ENCODE measurements around the gene CLN5. TPM values are rescaled to one million over a fixed set of nuclear protein-coding genes. Genes with fewer than 3 reads are reported as not detected.

Gene CLN5
- polyA plus RNA-seq, 1 donor from 2014 or later = 25.9 TPM

- Histone ChIP-seq H3K79me2 (replicated peaks; ENCODE audit: insufficient read depth, low read length) (peaks cover 70% of the 10 kb centered on the region), H3K27me3 (ENCODE audit: insufficient read depth, low read depth, low read length) (no peaks in the 10 kb centered on the region), H3F3A (ENCODE audit: insufficient read depth, low read length, poor library complexity, severe bottlenecking) (no peaks in the 10 kb centered on the region), H2AFZ (ENCODE audit: low read depth, low read length) (no peak overlapping the region), H3K36me3 (ENCODE audit: insufficient read depth, low read length) (peaks cover 8% of the 10 kb centered on the region), H3K9me3 (ENCODE audit: low read length) (no peaks in the 10 kb centered on the region), H3K4me3 (ENCODE audit: low read length) (peak overlapping the region; percentile 94), H3K27ac (ENCODE audit: low read length) (no peak overlapping the region), H3K9me2 (ENCODE audit: insufficient read depth, low read length) (no peaks in the 10 kb centered on the region), H3K9ac (ENCODE audit: low read length) (no peak overlapping the region), H3K4me2 (ENCODE audit: low read length) (no peak overlapping the region), H4K20me1 (ENCODE audit: insufficient read depth) (peaks cover 18% of the 10 kb centered on the region)
- TF ChIP-seq POLR2AphosphoS5 (IDR thresholded peaks at IDR 0.05) (no peak), REST (IDR thresholded peaks at IDR 0.05; ENCODE audit: borderline replicate concordance) (no peak), EZH2 (IDR thresholded peaks at IDR 0.05; ENCODE audit: borderline replicate concordance, insufficient read depth, low read length, poor library complexity, severe bottlenecking) (no peak), EP300 (conservative IDR thresholded peaks at IDR 0.05; ENCODE audit: poor library complexity, severe bottlenecking) (no peak), RAD21 (conservative IDR thresholded peaks at IDR 0.05) (no peak), MXI1 (conservative IDR thresholded peaks at IDR 0.05; ENCODE audit: poor library complexity, severe bottlenecking) (no peak), CTCF (IDR thresholded peaks at IDR 0.05; ENCODE audit: poor library complexity, severe bottlenecking) (no peak), TAF1 (IDR thresholded peaks at IDR 0.05; ENCODE audit: low read depth) (no peak), SMC3 (conservative IDR thresholded peaks at IDR 0.05; ENCODE audit: poor library complexity) (no peak)
Measured at GRCh38 chr13:77022341-77022740, 30.5 kb downstream of the CLN5 start.

GRCh38 chr13:77026255-77026860, 34.5 kb downstream of the CLN5 start:
- peaks cover 11% of the 10 kb centered on the region for H4K20me1 ChIP-seq (ENCODE audit: insufficient read depth)
- H3K27ac ChIP-seq (ENCODE audit: low read length) = peak overlapping the region; percentile 95

More at GRCh38 chr13:77026255-77026860, 34.5 kb downstream of the CLN5 start:
- Histone ChIP-seq H3K79me2 (replicated peaks; ENCODE audit: insufficient read depth, low read length) (peaks cover 51% of the 10 kb centered on the region), H2AFZ (ENCODE audit: low read depth, low read length) (no peak overlapping the region), H3K27me3 (ENCODE audit: insufficient read depth, low read depth, low read length) (no peaks in the 10 kb centered on the region), H3K9me3 (ENCODE audit: low read length) (no peaks in the 10 kb centered on the region), H3K4me3 (ENCODE audit: low read length) (peak overlapping the region; percentile 94), H3K9ac (ENCODE audit: low read length) (peak overlapping the region; percentile 94), H3K4me2 (ENCODE audit: low read length) (peak overlapping the region; percentile 87), H3K36me3 (ENCODE audit: insufficient read depth, low read length) (no peaks in the 10 kb centered on the region), H3F3A (ENCODE audit: insufficient read depth, low read length, poor library complexity, severe bottlenecking) (no peaks in the 10 kb centered on the region), H3K9me2 (ENCODE audit: insufficient read depth, low read length) (no peaks in the 10 kb centered on the region)
- TF ChIP-seq EZH2 (IDR thresholded peaks at IDR 0.05; ENCODE audit: borderline replicate concordance, insufficient read depth, low read length, poor library complexity, severe bottlenecking) (no peak), SMC3 (conservative IDR thresholded peaks at IDR 0.05; ENCODE audit: poor library complexity) (peak; percentile 9), MXI1 (conservative IDR thresholded peaks at IDR 0.05; ENCODE audit: poor library complexity, severe bottlenecking) (peak; percentile 77)
